ENCODE measurements around the gene SFXN1. TPM values are rescaled to one million over a fixed set of nuclear protein-coding genes. Genes with fewer than 3 reads are reported as not detected.

The SFXN1 gene
- total and polyA plus RNA-seq, 2 of the 4 experiments (the other 2 are of a cell fraction), result 131 to 410 TPM

- H2BK120ac ChIP-seq (ENCODE audit: low read depth, low read length), result no peak overlapping the region
- H3K4ac ChIP-seq (ENCODE audit: low read depth, low read length), result no peak overlapping the region
- no TSS peak for BruUV-seq (replicated peaks)
- no peak overlapping the region for H3K18ac ChIP-seq (ENCODE audit: low read depth, low read length)
- H4K5ac ChIP-seq (ENCODE audit: low read depth, low read length), result no peak overlapping the region
- no peak overlapping the region for H2BK15ac ChIP-seq (ENCODE audit: low read depth, low read length)
- H3K9me1 ChIP-seq (ENCODE audit: insufficient read depth, low read length), result peaks cover 11% of the 10 kb centered on the region; the same call in 1 of the 2 replicates
- no peaks in the 10 kb centered on the region; the same call in 1 of the 2 replicates for H4K20me1 ChIP-seq (ENCODE audit: insufficient read depth, low read length)
- no peak overlapping the region for H2AK9ac ChIP-seq (replicated peaks; ENCODE audit: low read depth, low read length, poor library complexity)
- H3K36me3 ChIP-seq (ENCODE audit: control insufficient read depth, insufficient read depth, low read length), result peaks cover 38% of the 10 kb centered on the region
- no peaks in the 10 kb centered on the region for H3K9me3 ChIP-seq (ENCODE audit: control insufficient read depth, insufficient read depth, low read length)
- intact Hi-C loops (cut with micrococcal nuclease), result no loop called here
- no peak overlapping the region for H2BK5ac ChIP-seq (ENCODE audit: low read depth, low read length, poor library complexity, severe bottlenecking)
- dilution Hi-C loops (cut with HindIII; ENCODE audit: low sequenced_read_pairs, unreplicated experiment), result no loop called here
- DNase-seq (no peak), ATAC-seq (ENCODE audit: low read depth) (no peak)
- TF ChIP-seq CTCF (conservative IDR thresholded peaks at IDR 0.05; ENCODE audit: low read depth, low read length), result no peak
- TF ChIP-seq USF2 (IDR thresholded peaks at IDR 0.05; ENCODE audit: low read depth, low read length), result no peak
- no peak for TF ChIP-seq POLR2A (IDR thresholded peaks at IDR 0.05; ENCODE audit: low read depth, low read length)
- TF ChIP-seq RAD21 (IDR thresholded peaks at IDR 0.05; ENCODE audit: low read length), result no peak
- TF ChIP-seq RFX5 (IDR thresholded peaks at IDR 0.05; ENCODE audit: low read depth, low read length), result no peak
- no peak for TF ChIP-seq RCOR1 (IDR thresholded peaks at IDR 0.05; ENCODE audit: insufficient replicate concordance, low read length)
- TF ChIP-seq MAFK (IDR thresholded peaks at IDR 0.05; ENCODE audit: low read depth, low read length), result no peak
- TF ChIP-seq CEBPB (IDR thresholded peaks at IDR 0.05; ENCODE audit: low read depth, low read length), result no peak
- TF ChIP-seq MAZ (IDR thresholded peaks at IDR 0.05; ENCODE audit: borderline replicate concordance, low read depth, low read length), result no peak
- no peak for TF ChIP-seq SMC3 (IDR thresholded peaks at IDR 0.05; ENCODE audit: low read depth, low read length)
- TF ChIP-seq CHD1 (IDR thresholded peaks at IDR 0.05; ENCODE audit: low read depth, low read length), result no peak
- H3K4me2 ChIP-seq (ENCODE audit: low read depth, low read length), result no peak overlapping the region
- in situ Hi-C loops (cut with MboI; ENCODE audit: low sequenced_read_pairs), result no loop called here
- no peak overlapping the region for H3K9ac ChIP-seq (ENCODE audit: low read depth, low read length)
- H3K4me1 ChIP-seq (ENCODE audit: control insufficient read depth, insufficient read depth, low read length), result peaks cover 2% of the 10 kb centered on the region
- H3K27ac ChIP-seq (ENCODE audit: insufficient read depth, low read length), result no peak overlapping the region
- H3K79me1 ChIP-seq (ENCODE audit: low read depth in 1 of 2, low read length in 2 of 2), result peaks cover 6 to 16% of the 10 kb centered on the region in 2 experiments; a peak in 2 of 4 replicates
- H4K8ac ChIP-seq (ENCODE audit: low read depth in 2 of 2, low read length in 2 of 2), result no peak overlapping the region
- H3K27me3 ChIP-seq (ENCODE audit: control insufficient read depth, insufficient read depth, low read length), result no peaks in the 10 kb centered on the region
- H3K14ac ChIP-seq (replicated peaks; ENCODE audit: low read depth, low read length), result no peak overlapping the region
- H4K91ac ChIP-seq (ENCODE audit: insufficient read depth, low read depth, low read length), result no peak overlapping the region
- H2AFZ ChIP-seq (replicated peaks; ENCODE audit: low read length, poor library complexity), result no peak overlapping the region
- POLR2A ChIA-PET (ENCODE audit: unreplicated experiment), result no interaction called here
- H2BK20ac ChIP-seq (ENCODE audit: low read depth, low read length), result no peak overlapping the region
- H3K56ac ChIP-seq (ENCODE audit: extremely low read depth, insufficient read depth, low read length), result no peak overlapping the region
- no peak overlapping the region for H3K4me3 ChIP-seq (ENCODE audit: insufficient read depth, low read depth, low read length)
- CTCF ChIA-PET, result no interaction called here
- no peak overlapping the region for H2AK5ac ChIP-seq (ENCODE audit: low read depth, low read length)
- H3K23ac ChIP-seq (ENCODE audit: low read depth, low read length), result no peak overlapping the region
- no CpG with 5 or more reads among the region's 2 CpGs for WGBS, 2 experiments (ENCODE audit: extremely low coverage in 2 of 2, insufficient read length in 1 of 2)
These were observed 42.5 kb downstream of the SFXN1 start for GRCh38 chr5:175520873-175521272.
